ENCODE measurements around the gene KRTAP10-8.
"Not testable (repeated sequence)": the region's sequence is repeated elsewhere in the genome, so short reads cannot be mapped to it uniquely, and the experiment has no call there.

- TF ChIP-seq CTCF (conservative IDR thresholded peaks at IDR 0.05); EZH2 (IDR thresholded peaks at IDR 0.05; ENCODE audit: low read depth): not testable (repeated sequence)
These were observed 34.7 kb downstream of the KRTAP10-8 start, which contains the start of gene KRTAP10-11 for GRCh38 chr21:44646366-44647221.

All from PC-9 (cell line).